ENCODE results near the gene ERBB2.
A peak's percentile ranks its signal among the peaks of the same experiment; 100 is the strongest.
"Not testable (repeated sequence)": the region's sequence is repeated elsewhere in the genome, so short reads cannot be mapped to it uniquely, and the experiment has no call there.

ERBB2 gene

GRCh38 chr17:39725923-39726322, 26.1 kb downstream of the ERBB2 start:
- DNase-seq (ENCODE audit: low read depth): not testable (repeated sequence)

- no peak for DNase-seq (ENCODE audit: low read depth)
These were observed 26.8 kb downstream of the ERBB2 start for GRCh38 chr17:39726617-39727016.

DNA sequence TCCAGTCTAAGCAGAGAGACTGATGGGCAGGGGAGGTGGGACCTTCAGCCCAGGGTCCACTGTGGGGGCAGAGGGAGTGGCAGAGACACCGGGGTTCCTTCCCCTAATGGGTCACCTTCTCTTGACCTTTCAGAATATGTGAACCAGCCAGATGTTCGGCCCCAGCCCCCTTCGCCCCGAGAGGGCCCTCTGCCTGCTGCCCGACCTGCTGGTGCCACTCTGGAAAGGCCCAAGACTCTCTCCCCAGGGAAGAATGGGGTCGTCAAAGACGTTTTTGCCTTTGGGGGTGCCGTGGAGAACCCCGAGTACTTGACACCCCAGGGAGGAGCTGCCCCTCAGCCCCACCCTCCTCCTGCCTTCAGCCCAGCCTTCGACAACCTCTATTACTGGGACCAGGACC, 27.7 kb downstream of the ERBB2 start:
- no peak for DNase-seq (ENCODE audit: low read depth)

DNA sequence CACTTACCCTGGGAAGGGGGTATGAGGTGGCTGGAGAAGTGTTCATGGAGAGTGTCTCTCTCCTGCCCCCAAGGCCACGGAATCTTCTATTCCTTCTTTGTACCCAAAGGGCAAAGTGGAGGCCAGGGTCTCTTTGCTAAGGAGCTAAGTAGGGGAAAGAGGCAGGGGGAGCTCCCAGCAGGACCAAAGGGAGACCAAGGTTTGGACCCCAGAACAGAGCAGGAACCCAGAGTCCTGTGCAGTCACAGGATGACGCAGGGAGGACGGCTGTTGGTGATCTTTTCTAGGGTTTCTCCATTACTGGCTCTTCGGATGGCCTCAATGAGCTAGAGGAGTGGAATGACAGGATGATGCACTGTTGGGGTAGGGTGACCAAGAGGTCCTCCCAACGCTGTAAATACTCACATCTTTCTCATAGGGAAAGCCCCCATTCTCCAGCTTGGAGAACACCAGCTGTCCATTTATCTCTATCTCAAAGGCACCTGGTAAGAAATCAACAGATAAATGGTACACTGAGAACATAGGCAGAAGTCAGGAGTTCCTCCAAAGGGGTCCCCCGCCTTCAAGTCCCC, 29.5 kb downstream of the ERBB2 start:
- DNase-seq (ENCODE audit: low read depth): no peak

GRCh38 chr17:39730095-39730921, 30.4 kb downstream of the ERBB2 start, which contains the start of gene MIEN1:
MIEN1 (minus strand) TSS chr17:39730532; CDS start chr17:39730495, 37 bp downstream.
- peak; percentile 66 for DNase-seq (ENCODE audit: low read depth)

DNA sequence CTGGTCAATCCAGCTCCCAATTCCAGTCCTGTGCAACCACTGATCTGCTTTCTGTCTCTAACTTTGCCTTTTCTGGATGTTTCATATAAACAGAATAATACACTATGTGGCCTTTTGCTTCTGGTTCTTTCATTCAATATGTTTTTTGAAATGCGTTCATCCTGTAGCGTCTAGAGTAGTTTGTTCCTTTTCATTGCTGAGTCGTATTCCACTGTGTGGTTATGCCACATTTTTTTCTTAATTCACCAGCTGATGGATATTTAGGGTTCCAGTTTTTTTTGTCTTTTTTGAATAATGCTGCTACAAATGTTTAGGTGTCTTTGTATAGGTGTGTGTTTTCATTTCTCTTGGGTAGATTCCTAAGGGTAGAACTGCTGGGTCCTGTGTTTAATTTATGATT, 32.7 kb downstream of the ERBB2 start:
- DNase-seq (ENCODE audit: low read depth): no peak

- no peak for DNase-seq (ENCODE audit: low read depth)
These were observed 36.0 kb downstream of the ERBB2 start for GRCh38 chr17:39735882-39736281.

- DNase-seq (ENCODE audit: low read depth): no peak
These were observed 36.7 kb downstream of the ERBB2 start for GRCh38 chr17:39736319-39737165.

DNA sequence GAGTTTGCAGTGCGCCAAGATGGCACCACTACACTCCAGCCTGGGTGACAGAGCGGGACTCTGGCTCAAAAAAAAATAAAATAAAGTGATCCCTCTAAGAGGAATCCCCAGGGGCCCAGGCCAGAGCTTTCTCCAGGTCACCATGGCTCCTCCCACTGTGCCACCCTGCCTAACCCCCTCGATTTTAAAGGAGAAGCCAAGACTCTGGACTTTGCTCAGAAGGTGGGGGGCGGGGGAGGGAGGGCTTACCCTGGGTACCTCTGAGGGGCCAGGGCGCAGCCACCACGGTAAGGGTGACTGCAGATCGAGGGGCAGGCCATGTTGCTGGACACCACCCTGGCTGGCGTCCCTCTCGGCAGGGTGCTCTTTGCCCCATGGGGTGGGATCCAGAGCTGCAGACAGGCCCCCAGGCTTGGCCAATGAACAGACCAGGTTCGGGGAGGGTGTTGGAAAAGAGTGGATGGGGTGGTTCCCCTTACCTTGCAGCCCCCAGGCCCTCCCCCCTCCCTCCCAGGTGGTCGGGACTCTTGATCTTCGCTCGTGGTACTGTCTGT, 37.4 kb downstream of the ERBB2 start:
- no peak for DNase-seq (ENCODE audit: low read depth)

- no peak for DNase-seq (ENCODE audit: low read depth)
These were observed 38.1 kb downstream of the ERBB2 start, which contains the start of gene GRB7 for GRCh38 chr17:39737760-39738567. GRB7 (plus strand) TSS chr17:39737938; CDS start chr17:39742302, 4,364 bp downstream.

GRCh38 chr17:39738568-39738901, 38.7 kb downstream of the ERBB2 start:
- no peak for DNase-seq (ENCODE audit: low read depth)

DNA sequence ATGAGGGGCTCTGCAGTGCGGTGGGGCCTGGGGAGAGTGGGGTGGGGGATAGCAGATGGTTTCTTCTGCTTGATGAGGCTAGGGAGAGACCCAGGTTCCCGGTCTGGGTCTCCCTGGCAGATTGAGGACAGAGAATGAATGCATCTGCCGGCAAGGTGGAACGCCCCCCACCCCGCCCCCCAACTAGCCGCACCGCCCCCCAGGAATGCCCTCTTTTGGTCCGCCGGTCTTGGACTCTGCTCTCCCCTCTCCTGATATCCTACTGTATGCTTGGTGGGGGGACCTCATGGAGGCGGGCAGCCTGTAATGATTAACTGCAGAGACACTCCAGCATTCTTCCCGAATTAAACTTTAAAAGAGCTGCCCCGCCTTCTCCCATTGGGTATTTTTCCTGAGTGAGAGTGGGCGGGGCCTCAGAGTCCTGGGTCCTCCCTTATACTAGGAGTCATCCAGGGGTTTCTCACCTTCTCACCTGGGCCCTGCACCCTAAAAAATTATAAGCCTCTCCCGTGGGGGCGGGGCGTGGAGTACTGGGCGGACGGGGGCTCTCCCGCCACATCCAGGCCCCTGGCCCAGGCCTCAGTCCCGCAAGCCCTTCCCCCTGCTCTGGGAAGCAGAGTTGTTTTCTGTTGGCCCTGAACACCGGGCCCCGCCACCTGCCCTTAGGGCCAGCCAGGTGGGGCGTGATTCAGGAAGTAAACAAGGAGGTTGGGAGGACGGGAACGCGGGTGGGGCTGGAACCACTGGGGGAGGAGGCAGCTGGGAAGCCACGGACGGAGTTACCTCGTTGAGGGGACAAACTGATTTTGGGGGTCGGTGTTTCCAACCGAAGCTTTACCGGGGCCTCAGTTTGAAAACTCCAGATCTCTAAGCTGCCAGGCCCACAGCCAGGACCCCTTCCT, 39.4 kb downstream of the ERBB2 start:
- DNase-seq (ENCODE audit: low read depth): no peak

DNA sequence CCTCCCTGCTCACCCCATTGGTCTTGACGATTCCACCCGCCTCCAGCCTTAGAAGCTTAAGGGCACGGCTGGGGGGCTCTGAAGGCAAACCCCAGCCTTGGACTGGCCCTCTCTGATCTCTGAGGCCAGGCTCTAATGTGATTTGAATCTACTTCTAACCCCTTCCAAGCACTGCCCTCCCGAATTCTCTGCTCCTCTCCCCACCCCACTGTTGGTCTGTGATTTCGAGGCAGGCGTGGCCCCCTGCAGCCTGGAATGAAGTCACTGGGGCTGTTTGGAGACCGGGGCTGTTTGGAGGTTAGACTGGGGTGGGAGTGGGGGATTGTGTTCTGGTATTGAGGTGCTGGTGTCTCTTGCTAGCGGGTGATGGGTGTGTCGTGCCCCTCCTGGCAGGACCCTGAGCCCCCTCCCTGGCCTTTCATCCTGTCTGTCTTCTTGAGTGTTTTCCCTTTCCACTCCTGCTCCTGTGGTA, 40.1 kb downstream of the ERBB2 start:
- no peak for DNase-seq (ENCODE audit: low read depth)

DNA sequence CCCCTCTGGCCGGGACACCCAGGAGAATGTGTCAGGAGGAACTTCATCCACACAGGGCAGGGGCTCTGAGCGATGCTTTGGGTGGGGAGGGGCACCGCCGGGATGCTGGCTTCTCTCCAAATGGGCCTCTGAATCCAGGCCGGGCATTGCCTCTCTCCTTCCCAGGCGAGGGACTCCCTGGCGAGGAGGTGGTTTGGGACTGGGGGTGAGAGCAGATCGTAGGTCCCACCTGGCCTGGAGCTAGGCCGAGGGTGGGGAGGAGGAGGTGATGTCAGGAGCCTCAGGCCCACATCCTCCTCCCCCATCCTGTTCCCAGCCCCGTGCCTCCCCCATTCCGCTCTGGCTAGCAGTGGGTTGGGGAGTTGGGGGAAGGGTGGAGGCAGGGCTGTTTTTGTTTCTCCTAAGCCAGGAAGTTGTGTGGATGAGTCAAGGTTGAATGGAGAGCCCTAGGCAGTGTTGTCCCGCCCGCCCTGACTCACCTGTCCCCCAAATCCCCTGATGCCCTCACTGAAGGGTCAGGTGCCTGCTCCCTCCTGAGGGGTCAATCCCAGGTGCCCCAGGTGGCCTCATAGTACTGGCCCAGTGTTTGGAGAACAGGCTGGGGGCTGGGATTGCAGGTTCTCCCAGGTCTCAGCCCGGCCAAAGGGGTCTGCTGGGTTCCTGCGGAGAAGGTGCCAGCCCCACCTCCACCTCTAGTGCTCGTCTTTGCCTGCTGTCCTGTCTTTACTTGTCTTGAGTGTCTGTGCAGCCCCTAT, 40.7 kb downstream of the ERBB2 start:
- DNase-seq (ENCODE audit: low read depth): no peak

- DNase-seq (ENCODE audit: low read depth): no peak
These were observed 42.4 kb downstream of the ERBB2 start for GRCh38 chr17:39742126-39742855.

DNA sequence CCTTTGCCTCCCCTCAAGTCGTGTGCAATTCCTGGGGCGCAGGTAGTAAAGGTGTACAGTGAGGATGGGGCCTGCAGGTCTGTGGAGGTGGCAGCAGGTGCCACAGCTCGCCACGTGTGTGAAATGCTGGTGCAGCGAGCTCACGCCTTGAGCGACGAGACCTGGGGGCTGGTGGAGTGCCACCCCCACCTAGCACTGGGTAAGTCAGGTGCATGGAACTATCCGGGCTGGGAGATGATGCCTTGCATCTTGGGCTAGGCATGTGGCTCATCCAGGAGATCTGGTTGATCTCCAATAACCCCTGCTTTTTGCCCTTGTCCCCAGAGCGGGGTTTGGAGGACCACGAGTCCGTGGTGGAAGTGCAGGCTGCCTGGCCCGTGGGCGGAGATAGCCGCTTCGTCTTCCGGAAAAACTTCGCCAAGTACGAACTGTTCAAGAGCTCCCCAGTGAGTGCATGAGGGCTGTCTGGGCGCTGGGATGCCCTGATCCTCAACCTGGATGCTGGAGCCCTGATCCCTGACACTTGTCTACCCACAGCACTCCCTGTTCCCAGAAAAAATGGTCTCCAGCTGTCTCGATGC, 43.1 kb downstream of the ERBB2 start:
- no peak for DNase-seq (ENCODE audit: low read depth)

- DNase-seq (ENCODE audit: low read depth): no peak
These were observed 44.4 kb downstream of the ERBB2 start for GRCh38 chr17:39744075-39744835.

- no peak for DNase-seq (ENCODE audit: low read depth)
These were observed 45.0 kb downstream of the ERBB2 start for GRCh38 chr17:39744836-39745215.

Measured in GM04504 (cell line).